PFSK-1 (cell line): ENCODE results near the gene IFRD1.

Experiments used
- POLR2AphosphoS5 ChIP-seq: IDR thresholded peaks from 2 replicates; pipeline ENCODE4 v1.6.1; 2012; ENCODE audit warnings: low read depth, mild to moderate bottlenecking, control low read depth, low read length, moderate library complexity
- TAF1 ChIP-seq: IDR thresholded peaks from 2 replicates; pipeline ENCODE4 v1.6.1; 2012; ENCODE audit warnings: low read length, control low read depth, borderline replicate concordance; ENCODE audit not compliant: insufficient read depth
- TF ChIP-seq, protein P1 (sequence below), 2 experiments: IDR thresholded peaks; 2 replicates each; pipeline versions ENCODE4 v1.6.1 to v1.8.0; 2011 to 2012; ENCODE audit warnings: low read depth in 2 of 2, low read length in 2 of 2, control low read depth in 1 of 2, inconsistent platforms in 1 of 2, mild to moderate bottlenecking in 1 of 2, moderate library complexity in 1 of 2; ENCODE audit not compliant: insufficient read depth in 1 of 2

DNA sequence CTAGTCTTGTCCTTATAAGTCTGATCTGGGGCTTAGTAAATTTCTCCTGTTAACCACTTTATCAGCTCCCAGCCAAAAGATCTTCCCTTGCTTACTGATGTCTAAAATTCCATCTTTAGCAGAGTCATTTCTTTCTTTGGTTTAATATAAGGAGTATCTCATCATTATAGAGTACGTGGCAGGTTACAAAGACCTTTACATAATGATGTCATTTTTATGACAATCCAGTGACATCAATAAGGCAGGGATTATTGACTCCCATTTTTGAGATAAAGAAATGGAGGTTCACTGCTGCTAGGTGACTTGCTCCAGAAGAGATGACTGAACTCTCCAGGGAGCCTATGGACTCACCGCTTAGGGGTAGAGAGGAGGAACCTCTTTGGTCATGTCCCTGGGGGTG is 8.1 kb upstream of the IFRD1 start:
- TF ChIP-seq TAF1 (no peak), POLR2AphosphoS5 (no peak)
- TF ChIP-seq, protein P1, sequence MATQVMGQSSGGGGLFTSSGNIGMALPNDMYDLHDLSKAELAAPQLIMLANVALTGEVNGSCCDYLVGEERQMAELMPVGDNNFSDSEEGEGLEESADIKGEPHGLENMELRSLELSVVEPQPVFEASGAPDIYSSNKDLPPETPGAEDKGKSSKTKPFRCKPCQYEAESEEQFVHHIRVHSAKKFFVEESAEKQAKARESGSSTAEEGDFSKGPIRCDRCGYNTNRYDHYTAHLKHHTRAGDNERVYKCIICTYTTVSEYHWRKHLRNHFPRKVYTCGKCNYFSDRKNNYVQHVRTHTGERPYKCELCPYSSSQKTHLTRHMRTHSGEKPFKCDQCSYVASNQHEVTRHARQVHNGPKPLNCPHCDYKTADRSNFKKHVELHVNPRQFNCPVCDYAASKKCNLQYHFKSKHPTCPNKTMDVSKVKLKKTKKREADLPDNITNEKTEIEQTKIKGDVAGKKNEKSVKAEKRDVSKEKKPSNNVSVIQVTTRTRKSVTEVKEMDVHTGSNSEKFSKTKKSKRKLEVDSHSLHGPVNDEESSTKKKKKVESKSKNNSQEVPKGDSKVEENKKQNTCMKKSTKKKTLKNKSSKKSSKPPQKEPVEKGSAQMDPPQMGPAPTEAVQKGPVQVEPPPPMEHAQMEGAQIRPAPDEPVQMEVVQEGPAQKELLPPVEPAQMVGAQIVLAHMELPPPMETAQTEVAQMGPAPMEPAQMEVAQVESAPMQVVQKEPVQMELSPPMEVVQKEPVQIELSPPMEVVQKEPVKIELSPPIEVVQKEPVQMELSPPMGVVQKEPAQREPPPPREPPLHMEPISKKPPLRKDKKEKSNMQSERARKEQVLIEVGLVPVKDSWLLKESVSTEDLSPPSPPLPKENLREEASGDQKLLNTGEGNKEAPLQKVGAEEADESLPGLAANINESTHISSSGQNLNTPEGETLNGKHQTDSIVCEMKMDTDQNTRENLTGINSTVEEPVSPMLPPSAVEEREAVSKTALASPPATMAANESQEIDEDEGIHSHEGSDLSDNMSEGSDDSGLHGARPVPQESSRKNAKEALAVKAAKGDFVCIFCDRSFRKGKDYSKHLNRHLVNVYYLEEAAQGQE (IDR thresholded peaks at IDR 0.05; ENCODE audit: insufficient read depth in 1 of 2, low read depth in 2 of 2, low read length in 2 of 2), result no peak
